ENCODE measurements around the gene DCD.

The DCD gene

GRCh38 chr12:54684636-54685630, 36.8 kb upstream of the DCD start:
- ChIA-PET CTCF (interaction anchor here (0.8 to 0.9 kb wide), 2 partner anchors 17 to 26 kb away, joined by 3 read pairs; no protein-coding TSS in a partner anchor), POLR2A (no interaction called here)
- TF ChIP-seq L3MBTL2 (conservative IDR thresholded peaks at IDR 0.05) (no peak), NFRKB (IDR thresholded peaks at IDR 0.05) (no peak), ZNF384 (IDR thresholded peaks at IDR 0.05) (no peak), FOXK2 (IDR thresholded peaks at IDR 0.05) (no peak), FOXM1 (IDR thresholded peaks at IDR 0.05; ENCODE audit: borderline replicate concordance) (no peak), SP1 (IDR thresholded peaks at IDR 0.05) (no peak), BHLHE40 (IDR thresholded peaks at IDR 0.05; ENCODE audit: borderline replicate concordance) (no peak), PKNOX1 (IDR thresholded peaks at IDR 0.05) (no peak), TARDBP (IDR thresholded peaks at IDR 0.05) (no peak), ARNT (IDR thresholded peaks at IDR 0.05) (no peak), FOXA1 (IDR thresholded peaks at IDR 0.05) (no peak), CTBP1 (IDR thresholded peaks at IDR 0.05; ENCODE audit: borderline replicate concordance) (no peak), ELF4 (IDR thresholded peaks at IDR 0.05) (no peak), HDGF (IDR thresholded peaks at IDR 0.05; ENCODE audit: borderline replicate concordance) (no peak), LEF1 (IDR thresholded peaks at IDR 0.05; ENCODE audit: borderline replicate concordance) (no peak), SUZ12 (IDR thresholded peaks at IDR 0.05) (no peak)
- no peak for DNase-seq (ENCODE audit: extremely low spot score)

GRCh38 chr12:54683398-54683797, 35.2 kb upstream of the DCD start:
- TF ChIP-seq ZNF384 (IDR thresholded peaks at IDR 0.05) (no peak), PKNOX1 (IDR thresholded peaks at IDR 0.05) (peak; percentile 44)
- ChIA-PET POLR2A (no interaction called here), CTCF (no interaction called here)
- no peak for DNase-seq (ENCODE audit: extremely low spot score)

GRCh38 chr12:54682674-54683073, 34.5 kb upstream of the DCD start:
- TF ChIP-seq FOXK2 (IDR thresholded peaks at IDR 0.05) (no peak), HDGF (IDR thresholded peaks at IDR 0.05; ENCODE audit: borderline replicate concordance) (no peak), FOXA1 (IDR thresholded peaks at IDR 0.05) (no peak), L3MBTL2 (conservative IDR thresholded peaks at IDR 0.05) (no peak), SP1 (IDR thresholded peaks at IDR 0.05) (no peak), LEF1 (IDR thresholded peaks at IDR 0.05; ENCODE audit: borderline replicate concordance) (no peak), SUZ12 (IDR thresholded peaks at IDR 0.05) (no peak), FOXM1 (IDR thresholded peaks at IDR 0.05; ENCODE audit: borderline replicate concordance) (no peak), NFRKB (IDR thresholded peaks at IDR 0.05) (no peak), ARNT (IDR thresholded peaks at IDR 0.05) (no peak), PKNOX1 (IDR thresholded peaks at IDR 0.05) (no peak), TARDBP (IDR thresholded peaks at IDR 0.05) (no peak)
- ChIA-PET POLR2A (no interaction called here), CTCF (no interaction called here)
- no peak for DNase-seq (ENCODE audit: extremely low spot score)

GRCh38 chr12:54680374-54680773, 32.2 kb upstream of the DCD start:
- CTCF ChIA-PET: interaction anchor here (0.7 to 1.4 kb wide), 5 partner anchors 25 to 357 kb away, joined by 3 read pairs; no protein-coding TSS in a partner anchor
- POLR2A ChIA-PET: no interaction called here
- peak; percentile 74 for DNase-seq (ENCODE audit: extremely low spot score)
- TF ChIP-seq HDGF (IDR thresholded peaks at IDR 0.05; ENCODE audit: borderline replicate concordance) (no peak), FOXA1 (IDR thresholded peaks at IDR 0.05) (no peak), TARDBP (IDR thresholded peaks at IDR 0.05) (no peak), CTBP1 (IDR thresholded peaks at IDR 0.05; ENCODE audit: borderline replicate concordance) (no peak), BHLHE40 (IDR thresholded peaks at IDR 0.05; ENCODE audit: borderline replicate concordance) (no peak), ELF4 (IDR thresholded peaks at IDR 0.05) (no peak), PKNOX1 (IDR thresholded peaks at IDR 0.05) (no peak), ARNT (IDR thresholded peaks at IDR 0.05) (no peak), FOXM1 (IDR thresholded peaks at IDR 0.05; ENCODE audit: borderline replicate concordance) (no peak)

GRCh38 chr12:54678131-54678530, 30.0 kb upstream of the DCD start:
- POLR2A ChIA-PET: no interaction called here
- CTCF ChIA-PET: no interaction called here
- TF ChIP-seq CTBP1 (IDR thresholded peaks at IDR 0.05; ENCODE audit: borderline replicate concordance) (no peak), ARNT (IDR thresholded peaks at IDR 0.05) (no peak), HDGF (IDR thresholded peaks at IDR 0.05; ENCODE audit: borderline replicate concordance) (no peak), FOXA1 (IDR thresholded peaks at IDR 0.05) (no peak), SUZ12 (IDR thresholded peaks at IDR 0.05) (no peak), PKNOX1 (IDR thresholded peaks at IDR 0.05) (no peak), NFRKB (IDR thresholded peaks at IDR 0.05) (no peak), BHLHE40 (IDR thresholded peaks at IDR 0.05; ENCODE audit: borderline replicate concordance) (no peak), LEF1 (IDR thresholded peaks at IDR 0.05; ENCODE audit: borderline replicate concordance) (no peak), FOXM1 (IDR thresholded peaks at IDR 0.05; ENCODE audit: borderline replicate concordance) (no peak), SP1 (IDR thresholded peaks at IDR 0.05) (no peak), ZNF384 (IDR thresholded peaks at IDR 0.05) (no peak)
- no peak for DNase-seq (ENCODE audit: extremely low spot score)
